Measurements from ENCODE around the gene RNASEH2B.

The RNASEH2B gene

DNA sequence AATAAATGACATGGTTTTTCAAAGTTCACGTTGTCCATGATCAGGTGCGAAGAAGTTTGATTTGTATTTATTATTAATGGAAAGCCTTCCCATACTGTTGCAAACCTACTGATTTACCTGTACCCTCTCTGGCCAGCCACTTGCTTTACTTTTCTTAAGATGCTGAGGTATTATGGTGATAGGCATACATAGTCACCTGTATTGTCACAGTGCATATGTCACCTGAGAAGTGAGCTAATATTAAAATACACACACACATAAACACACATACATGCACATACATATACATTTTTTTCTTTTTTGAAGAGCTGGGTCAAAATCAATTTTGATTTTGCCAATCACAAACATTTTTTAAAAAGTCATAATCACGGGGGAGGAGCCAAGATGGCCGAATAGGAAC, 72.1 kb downstream of the RNASEH2B start:
- no peaks in the 10 kb centered on the region for H3F3A ChIP-seq (ENCODE audit: control insufficient read depth, insufficient read depth)
- no peak overlapping the region for H3K27ac ChIP-seq (ENCODE audit: low read depth, low read length)
- H3K27me3 ChIP-seq (ENCODE audit: control insufficient read depth, low read length) = no peaks in the 10 kb centered on the region
- H3K4me3 ChIP-seq (ENCODE audit: low read length) = no peak overlapping the region
- TF ChIP-seq, protein P1, sequence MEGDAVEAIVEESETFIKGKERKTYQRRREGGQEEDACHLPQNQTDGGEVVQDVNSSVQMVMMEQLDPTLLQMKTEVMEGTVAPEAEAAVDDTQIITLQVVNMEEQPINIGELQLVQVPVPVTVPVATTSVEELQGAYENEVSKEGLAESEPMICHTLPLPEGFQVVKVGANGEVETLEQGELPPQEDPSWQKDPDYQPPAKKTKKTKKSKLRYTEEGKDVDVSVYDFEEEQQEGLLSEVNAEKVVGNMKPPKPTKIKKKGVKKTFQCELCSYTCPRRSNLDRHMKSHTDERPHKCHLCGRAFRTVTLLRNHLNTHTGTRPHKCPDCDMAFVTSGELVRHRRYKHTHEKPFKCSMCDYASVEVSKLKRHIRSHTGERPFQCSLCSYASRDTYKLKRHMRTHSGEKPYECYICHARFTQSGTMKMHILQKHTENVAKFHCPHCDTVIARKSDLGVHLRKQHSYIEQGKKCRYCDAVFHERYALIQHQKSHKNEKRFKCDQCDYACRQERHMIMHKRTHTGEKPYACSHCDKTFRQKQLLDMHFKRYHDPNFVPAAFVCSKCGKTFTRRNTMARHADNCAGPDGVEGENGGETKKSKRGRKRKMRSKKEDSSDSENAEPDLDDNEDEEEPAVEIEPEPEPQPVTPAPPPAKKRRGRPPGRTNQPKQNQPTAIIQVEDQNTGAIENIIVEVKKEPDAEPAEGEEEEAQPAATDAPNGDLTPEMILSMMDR (IDR thresholded peaks at IDR 0.05; ENCODE audit: low read depth, low read length, poor library complexity, severe bottlenecking) = no peak
- no peak for TF ChIP-seq EZH2phosphoT487 (IDR thresholded peaks at IDR 0.05; ENCODE audit: borderline replicate concordance, low read length)
- no peaks in the 10 kb centered on the region for H3K79me2 ChIP-seq (ENCODE audit: control insufficient read depth, low read length)
- no peaks in the 10 kb centered on the region for H3K9me2 ChIP-seq (replicated peaks; ENCODE audit: control insufficient read depth, low read length)
- no peaks in the 10 kb centered on the region for H3K9me3 ChIP-seq (ENCODE audit: control insufficient read depth, insufficient read depth, low read length)
- H3K4me2 ChIP-seq (ENCODE audit: low read length) = no peak overlapping the region
- H3K4me1 ChIP-seq (ENCODE audit: control insufficient read depth, low read length) = no peaks in the 10 kb centered on the region
- H3K36me3 ChIP-seq (ENCODE audit: control insufficient read depth, low read length) = no peaks in the 10 kb centered on the region
- no peaks in the 10 kb centered on the region for H4K20me1 ChIP-seq (ENCODE audit: control insufficient read depth, insufficient read depth, low read depth, low read length)

DNA sequence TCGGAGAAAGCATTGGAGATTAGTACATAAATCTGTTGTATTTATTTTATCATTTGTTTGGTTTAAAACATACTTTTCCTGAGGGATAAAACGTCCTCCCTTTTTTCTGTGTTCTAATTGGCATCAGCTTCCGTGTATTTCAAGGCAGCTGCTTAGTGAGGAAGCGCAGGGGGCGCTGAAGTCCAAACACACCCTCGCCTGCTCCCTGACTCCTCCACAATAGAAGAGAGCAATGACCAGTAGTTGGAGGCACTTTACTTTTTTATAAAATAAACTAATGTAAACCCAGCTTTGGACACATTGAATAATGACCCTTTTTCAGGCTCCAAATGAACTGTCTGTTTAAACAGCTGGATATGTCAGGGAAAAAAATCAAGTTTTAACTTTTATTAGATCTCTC, 79.9 kb downstream of the RNASEH2B start:
- Histone ChIP-seq H3F3A (ENCODE audit: control insufficient read depth, insufficient read depth) (no peaks in the 10 kb centered on the region), H3K9me2 (replicated peaks; ENCODE audit: control insufficient read depth, low read length) (no peaks in the 10 kb centered on the region), H3K27ac (ENCODE audit: low read depth, low read length) (no peak overlapping the region), H3K4me2 (ENCODE audit: low read length) (no peak overlapping the region), H3K79me2 (ENCODE audit: control insufficient read depth, low read length) (no peaks in the 10 kb centered on the region), H3K9me3 (ENCODE audit: control insufficient read depth, insufficient read depth, low read length) (no peaks in the 10 kb centered on the region), H3K4me1 (ENCODE audit: control insufficient read depth, low read length) (no peaks in the 10 kb centered on the region), H4K20me1 (ENCODE audit: control insufficient read depth, insufficient read depth, low read depth, low read length) (no peaks in the 10 kb centered on the region), H3K27me3 (ENCODE audit: control insufficient read depth, low read length) (peaks cover 2% of the 10 kb centered on the region; the same call in 1 of the 2 replicates), H3K36me3 (ENCODE audit: control insufficient read depth, low read length) (no peaks in the 10 kb centered on the region), H3K4me3 (ENCODE audit: low read length) (no peak overlapping the region)
- no peak for TF ChIP-seq EZH2phosphoT487 (IDR thresholded peaks at IDR 0.05; ENCODE audit: borderline replicate concordance, low read length)
- TF ChIP-seq, protein P1 (IDR thresholded peaks at IDR 0.05; ENCODE audit: low read depth, low read length, poor library complexity, severe bottlenecking) = no peak

DNA sequence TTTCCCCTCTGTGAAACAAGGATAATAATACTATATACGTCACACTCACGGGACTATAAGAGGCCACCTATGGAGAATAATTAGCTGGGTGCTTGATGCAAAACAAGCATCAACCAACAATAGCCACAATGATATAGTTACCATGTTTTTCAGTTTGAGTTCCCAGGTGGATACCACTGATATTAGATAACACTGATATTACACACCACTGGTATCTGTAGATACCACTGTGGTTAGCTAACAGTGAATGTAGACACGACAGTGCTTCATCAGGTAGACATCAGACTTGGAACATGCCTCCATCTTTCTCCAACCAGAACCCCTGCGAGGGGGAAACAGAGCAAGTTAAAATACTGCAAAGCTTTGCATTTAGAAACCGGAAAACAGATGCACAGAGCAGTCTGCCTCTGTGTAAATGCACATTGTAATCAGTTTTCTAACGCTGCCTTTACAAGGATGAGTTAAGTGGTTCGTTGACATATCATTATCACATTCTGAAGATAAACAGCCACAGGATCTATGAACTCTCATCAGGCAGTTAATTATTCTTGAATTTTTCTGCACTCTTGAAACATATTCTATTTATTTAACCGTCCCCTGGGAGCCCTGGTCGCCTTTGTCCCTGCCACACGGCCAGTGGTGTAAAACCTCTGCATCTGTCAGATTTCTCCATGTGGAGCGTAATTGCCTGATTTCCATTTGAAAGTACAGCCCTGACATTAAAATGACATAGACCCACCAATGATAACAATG, 80.7 kb downstream of the RNASEH2B start:
- Histone ChIP-seq H3K27ac (ENCODE audit: low read depth, low read length) (no peak overlapping the region), H3K4me2 (ENCODE audit: low read length) (no peak overlapping the region), H3F3A (ENCODE audit: control insufficient read depth, insufficient read depth) (no peaks in the 10 kb centered on the region)

More for the DNA sequence above, 80.7 kb downstream of the RNASEH2B start:
- Histone ChIP-seq H4K20me1 (ENCODE audit: control insufficient read depth, insufficient read depth, low read depth, low read length) (no peaks in the 10 kb centered on the region), H3K9me2 (replicated peaks; ENCODE audit: control insufficient read depth, low read length) (no peaks in the 10 kb centered on the region), H3K9me3 (ENCODE audit: control insufficient read depth, insufficient read depth, low read length) (no peaks in the 10 kb centered on the region), H3K27me3 (ENCODE audit: control insufficient read depth, low read length) (peaks cover 2% of the 10 kb centered on the region; the same call in 1 of the 2 replicates), H3K79me2 (ENCODE audit: control insufficient read depth, low read length) (no peaks in the 10 kb centered on the region), H3K36me3 (ENCODE audit: control insufficient read depth, low read length) (no peaks in the 10 kb centered on the region), H3K4me1 (ENCODE audit: control insufficient read depth, low read length) (no peaks in the 10 kb centered on the region), H3K4me3 (ENCODE audit: low read length) (no peak overlapping the region)
- TF ChIP-seq EZH2phosphoT487 (IDR thresholded peaks at IDR 0.05; ENCODE audit: borderline replicate concordance, low read length) = no peak
- TF ChIP-seq, protein P1 (IDR thresholded peaks at IDR 0.05; ENCODE audit: low read depth, low read length, poor library complexity, severe bottlenecking) = no peak
